Measurements from ENCODE around the gene HOXA3.

HOXA3 gene

GRCh38 chr7:27165089-27165995, 13.0 kb upstream of the HOXA3 start, which contains the start of gene HOXA9:
TSS of gene HOXA9 (minus strand) at chr7:27165537. CDS start at chr7:27165457, 80 bp downstream.
- DNase-seq, result no peak

- no peak for DNase-seq
Observed at GRCh38 chr7:27164367-27165088, 12.1 kb upstream of the HOXA3 start.

GRCh38 chr7:27164045-27164366, 11.6 kb upstream of the HOXA3 start:
- DNase-seq, result no peak

GRCh38 chr7:27163288-27164044, 11.1 kb upstream of the HOXA3 start:
- DNase-seq, result no peak

GRCh38 chr7:27162561-27163287, 10.3 kb upstream of the HOXA3 start:
- no peak for DNase-seq

- DNase-seq, result no peak
Observed at GRCh38 chr7:27161721-27162560, 9.6 kb upstream of the HOXA3 start.

- DNase-seq, result no peak
Observed at GRCh38 chr7:27161214-27161720, 8.9 kb upstream of the HOXA3 start.

GRCh38 chr7:27160546-27161213, 8.3 kb upstream of the HOXA3 start:
- no peak for DNase-seq

- DNase-seq, result no peak
Observed at GRCh38 chr7:27160145-27160545, 7.8 kb upstream of the HOXA3 start.

- no peak for DNase-seq
Observed at GRCh38 chr7:27159266-27160144, 7.1 kb upstream of the HOXA3 start.

- DNase-seq, result no peak
Observed at GRCh38 chr7:27158436-27159265, 6.3 kb upstream of the HOXA3 start.

GRCh38 chr7:27157702-27158431, 5.5 kb upstream of the HOXA3 start:
- DNase-seq, result no peak

- DNase-seq, result no peak
Observed at GRCh38 chr7:27156916-27157701, 4.7 kb upstream of the HOXA3 start.

GRCh38 chr7:27156508-27156898, 4.1 kb upstream of the HOXA3 start, which contains the start of gene HOXA7:
TSS of gene HOXA7 (minus strand) at chr7:27156675. CDS start at chr7:27156545, 130 bp downstream.
- DNase-seq, result no peak

- no peak for DNase-seq
Observed at GRCh38 chr7:27155816-27156507, 3.6 kb upstream of the HOXA3 start.

Measured in NCI-H524 treated with DMSO at 0.1 percent for 48 hours (cell line).